Left lung (tissue), 10 donors: ENCODE results near the gene ENTR1. TPM values are rescaled to one million over a fixed set of nuclear protein-coding genes. Genes with fewer than 3 reads are reported as not detected.

Experiments
- ATAC-seq: fragments of 200-7000 bp; cut with Tn5 transposase; one replicate; pipeline ENCODE4 v1.9.1; 2020; ENCODE audit warnings: moderate library complexity
- DNase-seq, 4 donors: peaks; one replicate each; pipeline ENCODE4 v3.0.0-alpha.2; 2013 to 2020
- H3K27ac ChIP-seq, 2 donors: fragments of 200-600 bp; sonication (generic) in 1 of 2; one replicate each; pipeline versions ENCODE4 v1.5.0 to v1.8.0; 2020 to 2021
- H3K27me3 ChIP-seq, 2 donors: fragments of 200-600 bp; sonication (generic) in 1 of 2; one replicate each; pipeline versions ENCODE4 v1.5.0 to v1.8.0; 2020 to 2021
- H3K36me3 ChIP-seq, 2 donors: fragments of 200-600 bp; sonication (generic) in 1 of 2; one replicate each; pipeline versions ENCODE4 v1.5.0 to v1.8.0; 2020 to 2021
- H3K4me1 ChIP-seq, 2 donors: fragments of 200-600 bp; one replicate each; pipeline ENCODE4 v1.8.0; 2021
- H3K4me3 ChIP-seq, 2 donors: fragments of 200-600 bp; sonication (generic) in 1 of 2; one replicate each; pipeline versions ENCODE4 v1.5.0 to v1.8.0; 2020 to 2021; ENCODE audit warnings: mild to moderate bottlenecking in 1 of 2
- H3K9me3 ChIP-seq, 2 donors: fragments of 200-600 bp; sonication (generic) in 1 of 2; one replicate each; pipeline versions ENCODE4 v1.5.0 to v1.8.0; 2020 to 2021
- CTCF ChIP-seq, 2 donors: fragments of 200-600 bp; sonication (generic) in 1 of 2; IDR thresholded peaks; one replicate each; pipeline versions ENCODE4 v1.5.0 to v1.8.0; 2021; ENCODE audit warnings: antibody characterized with exemption in 2 of 2
- intact Hi-C, 2 donors: fragments of 100-400 bp; cut with DNase I; formaldehyde crosslinking; loops; one replicate each; pipeline versions ENCODE4 v1.11.2 to v1.14.2; 2022
- polyA plus RNA-seq, 6 donors: library from polyadenylated mRNA; unstranded; fragments of 120-200 nt; gene quantifications; one replicate each; pipeline ENCODE4 v1.2.1, GENCODE V29; 2013; ENCODE audit not compliant: insufficient read length in 6 of 6
- total RNA-seq, 2 donors: library from RNA; stranded (reverse); fragmentation: NEBNext Ultra II Directional; extraction: Animal tissue kit (Norgen Biotek cat#: 25700); gene quantifications; one replicate each; pipeline ENCODE4 v1.2.1, GENCODE V29; 2021
- donor health status: DM: no; HTN: yes; CAD: no.
- donor health status: DM: no; HTN: no; CAD: no.

Gene ENTR1
- total and polyA plus RNA-seq, 8 donors: 37.8 to 64.5 (median 51.8) TPM

DNA sequence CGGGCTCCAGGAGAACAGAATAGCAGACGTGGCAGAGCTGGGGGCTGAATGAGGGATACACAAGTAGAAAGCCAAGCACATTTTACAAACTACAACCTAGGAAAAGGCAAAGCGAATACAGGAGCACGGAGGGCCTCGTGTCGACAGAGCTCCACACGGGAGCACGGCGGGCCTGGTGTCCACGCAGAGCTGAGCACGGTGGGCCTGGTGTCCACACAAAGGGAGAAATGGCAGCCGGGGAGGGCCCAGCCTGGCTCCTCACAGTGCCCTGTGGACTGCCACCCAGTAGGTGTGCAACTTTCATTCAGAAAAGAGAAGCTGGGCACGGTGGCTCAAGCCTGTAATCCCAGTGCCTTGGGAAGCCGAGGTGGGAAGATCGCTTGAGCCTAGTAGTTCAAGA is 32.7 kb upstream of the ENTR1 start:
- Histone ChIP-seq H3K4me3 (no peak overlapping the region), H3K27ac (no peak overlapping the region), H3K4me1 (peaks cover 2 to 22% of the 10 kb centered on the region in 2 donors), H3K36me3 (peaks cover 0 to 81% of the 10 kb centered on the region in 2 donors), H3K27me3 (peaks cover 0 to 11% of the 10 kb centered on the region in 2 donors), H3K9me3 (no peaks in the 10 kb centered on the region)
- DNase-seq (no peak), ATAC-seq (no peak)
- TF ChIP-seq CTCF (IDR thresholded peaks at IDR 0.05): no peak
- intact Hi-C loops: no loop called here

DNA sequence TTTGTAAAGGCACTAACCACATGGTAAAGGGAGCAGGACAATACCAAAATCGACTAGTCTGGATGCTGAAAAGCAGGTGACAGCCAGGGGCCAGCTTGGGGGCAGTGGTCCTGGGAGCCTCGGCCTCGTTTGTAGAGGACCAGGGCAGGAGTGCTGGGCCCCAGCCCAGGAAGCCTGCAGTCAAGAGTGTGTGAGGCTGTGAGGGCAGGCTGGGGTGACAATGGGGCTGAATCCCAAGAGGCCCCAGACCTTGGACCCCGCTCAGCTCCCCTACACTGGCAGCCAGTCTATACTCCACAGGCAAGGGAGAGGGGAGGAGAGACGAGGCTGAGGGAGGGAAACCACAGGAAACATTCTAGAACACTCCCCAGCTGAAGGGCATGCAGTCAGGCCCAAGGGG is 31.9 kb upstream of the ENTR1 start:
- ATAC-seq (no peak), DNase-seq (no peak)
- Histone ChIP-seq H3K36me3 (peaks cover 0 to 72% of the 10 kb centered on the region in 2 donors), H3K27ac (no peak overlapping the region), H3K27me3 (peaks cover 0 to 11% of the 10 kb centered on the region in 2 donors), H3K4me3 (no peak overlapping the region), H3K9me3 (no peaks in the 10 kb centered on the region), H3K4me1 (peaks cover 10 to 30% of the 10 kb centered on the region in 2 donors)
- intact Hi-C loops: no loop called here
- no peak for TF ChIP-seq CTCF (IDR thresholded peaks at IDR 0.05)

DNA sequence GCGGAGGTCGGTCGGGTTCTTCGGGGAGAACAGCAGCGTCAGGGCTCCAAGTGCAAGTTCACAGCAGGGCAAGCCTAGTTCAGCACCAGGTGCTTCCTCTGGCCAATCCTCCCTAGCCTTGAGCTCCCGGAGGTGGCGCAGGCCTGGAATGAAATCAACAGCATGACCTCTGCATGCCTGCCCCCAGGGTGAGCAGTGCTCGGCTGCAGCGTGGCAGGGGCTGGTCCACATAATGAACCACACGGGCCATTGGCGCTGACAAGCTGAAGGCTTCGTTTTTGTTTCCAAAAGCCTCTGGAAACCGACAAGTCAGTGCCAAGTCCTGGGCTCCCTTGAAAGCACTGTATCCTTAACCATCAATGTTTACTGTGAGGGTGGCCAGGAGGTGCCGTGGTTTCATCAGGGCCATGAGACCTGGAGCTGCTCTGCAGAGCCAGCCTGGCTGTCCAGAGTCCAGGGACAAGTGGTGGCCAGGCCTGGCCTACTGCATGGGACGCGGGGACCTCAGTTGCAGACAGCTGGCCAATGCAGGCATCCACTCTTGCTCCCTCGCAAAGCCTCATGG is 31.3 kb upstream of the ENTR1 start:
- Histone ChIP-seq H3K4me3 (no peak overlapping the region), H3K27ac (no peak overlapping the region), H3K27me3 (peaks cover 0 to 11% of the 10 kb centered on the region in 2 donors), H3K9me3 (no peaks in the 10 kb centered on the region), H3K36me3 (peaks cover 0 to 67% of the 10 kb centered on the region in 2 donors), H3K4me1 (peaks cover 13 to 35% of the 10 kb centered on the region in 2 donors)
- DNase-seq (no peak), ATAC-seq (no peak)
- TF ChIP-seq CTCF (IDR thresholded peaks at IDR 0.05): no peak
- intact Hi-C loops: no loop called here

DNA sequence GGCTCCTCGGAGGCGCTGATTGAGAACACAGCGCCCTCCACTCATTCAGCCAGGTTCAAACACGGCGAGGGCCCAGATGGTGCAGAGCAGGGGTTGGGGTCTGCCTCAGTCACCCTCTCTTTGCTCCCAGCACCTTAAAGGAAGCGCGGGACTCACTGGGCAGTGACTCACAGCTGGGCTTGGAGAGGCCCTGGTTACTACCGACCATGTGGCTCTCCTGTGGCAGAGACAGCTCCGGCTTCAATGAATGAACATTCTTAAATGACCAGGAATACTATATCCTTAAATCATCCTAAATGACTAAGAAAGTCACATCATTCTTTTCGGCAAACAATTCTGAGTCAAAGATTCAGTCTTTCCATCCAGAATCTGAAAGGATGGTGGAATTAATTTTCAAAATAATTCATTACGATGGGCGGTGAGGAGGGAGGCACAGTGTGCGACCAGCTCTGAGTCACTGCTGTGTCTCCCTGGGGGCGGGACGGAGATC is 30.8 kb upstream of the ENTR1 start:
- H3K27ac ChIP-seq: no peak overlapping the region
- DNase-seq: no peak
- no peak for TF ChIP-seq CTCF (IDR thresholded peaks at IDR 0.05)
- H3K4me3 ChIP-seq: no peak overlapping the region
- intact Hi-C loops: no loop called here
- H3K4me1 ChIP-seq: peaks cover 13 to 39% of the 10 kb centered on the region in 2 donors
- peaks cover 0 to 62% of the 10 kb centered on the region in 2 donors for H3K36me3 ChIP-seq
- no peak for ATAC-seq
- no peaks in the 10 kb centered on the region for H3K9me3 ChIP-seq
- H3K27me3 ChIP-seq: peaks cover 0 to 11% of the 10 kb centered on the region in 2 donors

DNA sequence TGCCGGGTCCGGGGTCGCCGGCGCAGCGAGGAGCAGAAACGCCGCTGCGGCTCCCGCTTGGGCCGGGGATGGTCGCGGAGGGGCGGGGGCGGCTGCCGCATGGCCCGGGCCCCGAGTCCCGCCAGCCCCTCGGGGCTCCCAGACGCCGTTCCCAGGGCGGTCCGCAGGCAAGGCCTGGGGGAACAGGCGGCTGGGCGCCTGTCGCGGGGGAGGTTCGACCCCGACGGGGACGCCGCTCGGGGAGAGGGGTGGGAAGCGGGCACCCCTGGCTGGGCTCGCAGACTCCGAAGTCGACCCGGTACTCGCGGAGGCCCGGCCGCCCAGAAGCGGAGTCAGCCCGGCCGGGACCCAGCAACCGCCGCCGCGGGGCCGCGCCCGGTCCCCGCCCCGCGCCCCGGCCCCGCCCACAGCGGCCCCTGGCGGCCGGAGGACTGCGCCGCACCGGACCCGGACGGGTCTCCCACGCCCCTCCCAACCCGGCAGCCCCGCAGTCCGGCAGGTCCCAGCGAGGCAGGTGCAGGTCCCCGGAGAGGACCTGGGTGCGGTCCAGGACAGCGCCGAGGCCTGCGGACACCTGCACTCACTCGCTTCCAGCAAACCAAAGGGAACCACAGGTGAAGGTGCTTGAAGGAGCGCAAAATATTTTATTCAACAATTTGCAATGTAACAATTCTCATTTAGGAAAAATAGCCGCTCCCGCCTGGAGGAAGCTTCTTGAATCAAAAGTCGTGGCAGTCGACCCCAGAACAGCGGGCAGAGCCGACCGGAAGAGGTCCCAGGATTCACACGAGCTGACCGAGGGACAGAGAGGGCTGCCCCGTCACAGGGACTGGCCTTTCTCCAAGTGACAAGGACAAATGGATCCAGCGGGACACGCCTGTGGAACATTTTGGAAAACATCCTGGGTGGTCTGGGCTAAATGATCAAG is 29.3 kb upstream of the ENTR1 start, which contains the start of gene INPP5E:
TSS of gene INPP5E (minus strand) at position 365 of the 928 bp plus-strand sequence. CDS start 426 bp downstream, outside the sequence.
- Histone ChIP-seq H3K4me1 (peaks cover 13 to 41% of the 10 kb centered on the region in 2 donors), H3K27me3 (peaks cover 0 to 11% of the 10 kb centered on the region in 2 donors), H3K9me3 (no peaks in the 10 kb centered on the region), H3K4me3 (peak within 1 kb of the TSS; percentile 91 to 92), H3K27ac (peak within 1 kb of the TSS in 1 of 2 donors; percentile 75), H3K36me3 (peaks cover 0 to 54% of the 10 kb centered on the region in 2 donors)
- peak; percentile 91 for ATAC-seq
- TF ChIP-seq CTCF (IDR thresholded peaks at IDR 0.05): peak; percentile 50 to 77
- intact Hi-C loops: no loop called here
- peak; percentile 64 to 96 (median 72) for DNase-seq
